Amniotic stem cell (primary cell): ENCODE measurements around the gene KHDC4.
"Not testable (repeated sequence)": the region's sequence is repeated elsewhere in the genome, so short reads cannot be mapped to it uniquely, and the experiment has no call there.

Experiments used
- DNase-seq: peaks from one replicate; lab custom pipeline; 2025; lab: John Stamatoyannopoulos, UW

The KHDC4 gene

DNA sequence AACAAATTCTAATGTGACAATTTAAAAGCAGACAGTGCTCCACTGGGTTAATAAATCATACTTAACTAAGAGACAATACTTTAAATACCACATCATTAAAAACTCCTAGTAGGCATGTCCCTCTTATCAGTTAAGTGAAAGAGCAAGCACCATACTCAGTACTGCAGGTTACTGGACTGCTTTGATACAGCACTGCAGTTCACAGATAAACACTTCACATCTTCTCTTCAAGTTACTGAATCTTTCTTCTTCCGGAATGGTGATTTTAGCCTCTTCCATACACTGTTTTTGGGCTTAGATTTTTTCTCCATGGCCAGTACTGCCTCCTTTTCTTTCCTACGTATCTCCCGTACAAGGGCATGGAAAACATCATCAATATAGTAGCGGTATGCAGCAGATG lies 34.1 kb downstream of the KHDC4 start:
- no peak for DNase-seq

DNA sequence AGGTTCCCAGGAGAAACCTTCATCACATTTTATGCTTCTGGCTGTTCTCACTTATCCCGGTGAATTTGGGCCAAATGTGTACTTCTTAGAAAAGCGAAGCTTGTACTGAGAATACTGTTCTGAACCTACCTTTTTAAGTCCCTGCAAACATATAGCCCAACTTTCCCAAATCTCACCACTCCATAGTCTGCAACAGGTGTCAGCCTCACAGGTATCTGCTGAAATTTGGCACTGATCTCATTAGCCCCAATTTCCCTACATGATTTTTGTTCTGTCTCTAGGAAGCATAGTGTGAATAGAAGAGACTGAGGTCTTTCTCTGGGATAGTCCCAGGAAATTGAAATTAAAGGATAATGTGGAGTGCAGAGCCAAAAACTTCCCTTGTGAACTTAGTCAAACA lies 34.5 kb downstream of the KHDC4 start:
- DNase-seq = no peak

DNA sequence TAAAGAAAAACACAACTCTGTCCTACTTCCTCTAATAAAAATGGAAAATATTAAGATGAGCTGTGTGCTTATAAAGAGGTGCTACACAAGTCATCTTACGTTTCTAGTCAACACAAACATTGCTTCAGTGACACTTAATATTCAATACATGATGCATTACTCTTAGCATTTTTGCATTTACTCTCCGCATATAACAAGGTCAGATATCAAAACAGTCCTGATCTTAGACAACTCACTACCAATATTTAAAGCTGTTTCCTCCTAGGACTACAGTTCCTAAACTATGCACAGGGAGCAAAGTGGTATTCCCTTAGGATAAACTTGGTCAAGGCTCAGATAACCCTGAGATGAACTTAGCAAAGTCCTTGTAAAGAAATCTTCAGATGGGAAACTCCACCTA lies 35.3 kb downstream of the KHDC4 start:
- DNase-seq = no peak

DNA sequence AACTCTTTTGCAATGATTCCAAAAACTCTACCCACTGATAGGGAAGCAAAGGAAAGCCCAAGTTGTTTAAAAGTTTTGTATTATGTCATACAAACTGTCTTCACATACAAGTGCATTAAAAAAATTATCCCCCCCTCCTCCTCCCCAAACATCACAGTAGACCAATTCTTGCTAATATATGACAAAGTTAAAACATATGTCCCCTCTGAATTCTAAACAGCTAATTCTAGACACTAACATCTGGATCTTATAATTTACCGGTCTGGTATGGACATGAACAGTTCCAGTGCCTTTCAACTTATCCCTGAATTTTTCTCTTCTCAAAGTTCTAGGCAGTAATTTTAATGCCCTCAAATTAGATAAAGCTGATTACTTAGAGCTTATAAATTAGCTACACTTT lies 36.5 kb downstream of the KHDC4 start:
- DNase-seq = no peak

DNA sequence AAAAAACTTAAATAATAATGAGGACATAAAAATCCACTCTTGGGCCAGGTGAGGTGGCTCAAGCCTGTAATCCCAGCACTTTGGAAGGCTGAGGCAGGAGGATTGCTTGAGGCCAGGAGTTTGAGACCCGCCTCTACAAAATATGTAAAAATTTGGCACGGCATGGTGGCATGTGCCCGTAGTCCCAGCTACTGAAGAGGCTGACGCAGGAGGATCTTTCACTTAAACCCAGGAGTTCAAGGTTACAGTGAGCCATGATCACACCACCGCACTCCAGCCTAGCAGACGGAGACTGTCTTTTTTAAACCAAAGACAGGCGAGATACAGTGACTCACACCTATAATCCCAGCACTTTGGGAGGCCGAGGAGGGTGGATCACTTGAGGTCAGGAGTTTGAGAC lies 37.7 kb downstream of the KHDC4 start:
- not testable (repeated sequence) for DNase-seq

DNA sequence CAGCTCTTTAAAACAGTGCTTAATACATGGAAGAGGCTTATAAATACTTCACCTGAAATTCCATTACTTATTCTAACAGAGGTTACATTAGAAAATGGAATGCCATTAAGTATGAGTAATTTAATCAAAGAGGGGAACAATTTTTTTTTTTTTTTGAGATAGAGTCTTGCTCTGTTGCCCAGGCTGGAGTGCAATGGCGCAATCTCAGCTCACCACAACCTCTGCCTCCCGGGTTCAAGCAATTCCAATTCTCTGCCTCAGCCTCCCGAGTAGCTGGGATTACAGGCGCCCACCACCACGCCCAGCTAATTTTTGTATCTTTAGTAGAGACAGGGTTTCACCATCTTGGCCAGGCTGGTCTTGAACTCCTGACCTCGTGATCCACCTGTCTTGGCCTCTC lies 38.6 kb downstream of the KHDC4 start:
- DNase-seq = not testable (repeated sequence)

DNA sequence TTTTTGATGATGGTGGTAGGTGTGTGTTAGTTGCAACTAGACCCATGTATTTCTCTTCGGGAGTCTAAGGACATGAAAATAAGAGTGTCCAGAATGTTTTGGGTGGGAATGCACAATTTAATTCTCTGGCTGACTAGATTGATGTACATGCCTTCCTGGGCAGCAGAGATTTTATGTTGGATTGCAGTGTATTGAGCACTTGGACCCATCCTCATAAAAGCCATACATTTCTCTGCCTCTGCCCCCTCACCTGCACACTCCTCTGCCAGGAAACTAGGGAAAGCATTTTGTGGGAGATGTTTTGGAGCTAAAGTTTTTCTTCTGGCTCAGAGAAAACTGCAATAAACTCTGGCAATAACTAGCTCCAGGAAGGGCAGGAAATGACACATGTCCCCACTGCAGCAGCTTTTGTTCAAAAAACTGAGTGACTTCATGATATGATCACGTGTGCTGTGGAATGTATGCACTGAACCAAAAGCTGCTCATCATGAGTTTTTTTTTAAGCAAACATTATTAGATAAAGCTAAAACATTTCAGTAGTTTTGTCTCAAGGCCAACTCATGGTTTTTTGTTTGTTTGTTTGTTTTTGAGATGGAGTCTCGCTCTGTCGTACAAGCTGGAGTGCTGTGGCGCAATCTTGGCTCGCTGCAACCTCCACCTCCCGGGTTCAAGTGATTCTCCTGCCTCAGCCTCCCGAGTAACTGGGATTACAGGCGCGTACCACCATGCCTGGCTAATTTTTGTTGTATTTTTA lies 40.6 kb downstream of the KHDC4 start:
- DNase-seq = peak; percentile 72

DNA sequence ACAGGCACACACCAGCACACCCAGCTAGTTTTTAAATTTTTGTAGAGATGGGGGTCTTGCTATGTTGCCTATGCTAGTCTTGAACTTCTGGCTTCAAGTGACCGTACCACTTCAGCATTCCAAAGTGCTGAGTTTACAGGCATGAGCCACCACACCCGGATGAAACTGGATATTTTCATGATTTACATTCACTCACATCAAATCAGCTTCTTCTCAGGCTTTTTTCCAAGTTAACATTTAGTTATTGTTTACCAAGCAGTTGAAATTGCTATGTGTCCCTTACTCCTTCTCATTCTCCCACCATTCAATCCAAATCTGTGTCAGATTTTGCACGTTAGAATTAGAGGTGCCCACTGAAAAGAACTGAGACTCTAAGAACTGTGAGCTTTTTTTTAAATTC lies 41.4 kb downstream of the KHDC4 start:
- peak; percentile 41 for DNase-seq

DNA sequence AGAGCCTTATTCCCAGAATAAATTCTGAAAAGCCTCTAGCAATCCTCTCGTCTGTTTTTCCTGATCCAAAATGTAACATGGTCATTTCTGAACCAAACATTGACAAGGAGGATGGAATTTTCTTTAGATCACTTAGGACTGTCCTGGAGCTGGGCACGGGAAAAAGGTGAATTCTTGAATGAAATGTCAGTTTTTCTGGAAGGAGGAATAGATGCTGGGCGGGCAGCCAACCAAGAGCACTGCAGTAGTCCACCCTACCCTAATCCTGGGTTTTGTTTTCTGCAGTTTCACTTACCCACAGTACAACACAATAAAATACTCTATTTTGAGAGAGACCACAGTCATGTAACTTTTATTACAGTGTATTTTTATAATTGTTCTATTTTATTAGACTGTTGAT lies 44.0 kb downstream of the KHDC4 start:
- DNase-seq = no peak

DNA sequence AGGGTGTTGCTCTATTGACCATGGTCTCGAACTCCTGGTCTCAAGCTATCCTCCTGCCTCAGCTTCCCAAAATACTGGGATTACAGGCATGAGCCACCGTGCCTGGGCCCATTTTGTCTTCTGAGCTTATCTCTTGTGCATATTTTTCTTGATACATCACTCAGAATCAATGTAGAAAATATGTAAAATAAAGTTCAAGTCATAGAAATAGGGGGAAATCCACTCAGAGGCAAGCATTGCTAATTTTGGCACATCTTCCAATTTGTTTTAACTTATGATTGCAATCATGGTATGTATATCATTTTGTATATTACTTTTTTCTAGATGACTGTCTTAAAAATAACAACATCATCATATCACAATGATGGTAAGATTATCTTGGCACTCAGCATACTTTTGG lies 44.6 kb downstream of the KHDC4 start:
- DNase-seq = no peak

DNA sequence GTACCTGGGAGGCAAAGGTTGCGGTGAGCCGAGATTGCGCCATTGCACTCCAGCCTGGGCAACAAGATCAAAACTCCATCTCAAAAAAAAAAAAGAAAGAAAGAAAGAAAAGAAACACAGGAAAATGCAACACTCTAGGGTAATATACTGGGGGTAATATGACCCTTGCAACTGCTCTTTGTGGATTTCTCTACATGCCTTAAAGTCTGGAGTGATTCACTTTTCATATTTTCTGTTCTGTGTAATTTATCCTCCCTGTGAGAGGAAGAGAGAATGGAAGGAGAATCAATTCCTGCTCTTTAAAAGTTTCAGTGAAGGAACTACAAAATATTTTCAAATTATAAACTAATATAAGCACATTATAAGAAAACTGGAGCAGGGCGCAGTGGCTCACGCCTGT lies 45.7 kb downstream of the KHDC4 start:
- DNase-seq = no peak

DNA sequence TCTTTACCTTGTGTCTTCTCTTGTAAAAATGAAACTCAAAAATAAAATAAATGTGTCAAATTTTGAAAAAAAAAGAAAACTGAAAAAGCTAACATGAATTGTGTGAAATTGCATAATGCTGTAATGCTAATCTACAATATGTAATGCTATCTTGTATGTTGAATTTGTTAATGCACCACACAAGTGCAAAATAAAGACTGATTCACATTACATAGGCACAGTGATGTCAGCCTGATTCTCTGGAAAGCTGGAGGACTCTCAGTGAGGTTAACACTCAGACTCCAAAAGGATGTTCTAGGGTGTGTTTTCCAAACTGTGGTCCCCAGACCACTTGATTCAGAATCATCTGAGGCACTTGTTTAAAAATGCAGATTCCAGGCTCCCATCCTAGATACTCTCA lies 49.2 kb downstream of the KHDC4 start:
- no peak for DNase-seq

DNA sequence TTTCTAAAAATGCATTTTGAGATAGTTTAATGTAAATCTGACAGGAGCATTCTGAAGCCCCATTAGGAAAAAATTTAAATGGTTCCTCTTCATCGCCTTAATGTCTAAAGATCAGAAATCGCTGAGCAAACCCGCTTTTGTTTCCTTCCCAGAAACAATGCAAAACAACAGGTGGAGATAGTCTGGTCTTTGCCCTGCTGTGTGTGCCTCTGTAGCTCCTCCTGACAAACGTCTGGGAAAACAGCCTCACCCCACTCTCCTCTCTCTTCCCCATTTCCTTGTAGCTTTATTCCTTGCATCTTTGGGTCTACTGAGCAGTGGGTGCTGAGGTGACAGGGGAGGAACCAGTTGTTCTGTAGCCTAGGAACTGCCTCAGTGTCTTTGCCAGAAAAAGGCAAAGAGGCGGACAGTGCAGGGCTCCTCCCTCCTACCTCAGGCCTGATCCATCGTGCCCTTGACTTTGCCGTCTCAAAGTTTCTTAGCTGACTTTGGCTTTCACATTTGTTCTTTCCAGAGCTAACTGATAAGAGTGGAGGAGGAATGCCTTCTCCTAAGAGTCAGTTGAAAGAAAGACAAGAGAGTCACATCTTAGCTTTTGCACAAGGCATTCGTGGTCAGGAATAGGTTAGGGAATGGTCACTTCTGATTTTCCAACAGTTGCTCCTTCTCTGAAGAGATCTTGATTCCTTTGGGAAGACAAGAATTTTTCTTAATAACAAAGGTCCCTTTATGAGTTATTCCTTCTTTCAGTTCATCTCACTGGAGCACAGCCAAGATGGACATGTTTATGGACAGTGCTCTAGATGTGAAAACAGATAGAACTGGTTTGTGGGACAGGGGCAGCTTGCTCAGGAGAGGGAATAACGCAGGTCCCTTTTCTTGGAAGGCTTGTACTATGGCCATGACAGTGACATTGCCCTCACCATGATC lies 49.9 kb downstream of the KHDC4 start:
- DNase-seq = no peak

DNA sequence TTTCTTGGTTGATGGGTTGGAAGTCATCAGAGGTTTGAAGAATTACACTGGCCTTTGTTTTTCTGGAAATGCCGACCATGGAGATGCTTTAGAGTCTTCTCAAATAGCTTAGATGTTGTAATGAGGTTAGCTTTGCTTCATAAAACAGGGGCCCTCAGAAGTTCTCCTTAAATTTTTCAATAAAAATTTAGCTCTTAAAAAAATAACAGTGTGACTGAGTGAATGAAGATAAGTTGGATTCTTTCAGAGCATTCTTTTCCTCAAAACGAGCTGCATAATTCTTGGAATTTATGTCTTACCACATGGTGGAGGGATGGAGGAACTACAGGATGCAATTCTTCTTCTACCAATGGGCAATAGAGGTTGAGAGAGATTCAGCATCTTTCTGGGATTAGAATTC lies 51.4 kb downstream of the KHDC4 start:
- DNase-seq = no peak

DNA sequence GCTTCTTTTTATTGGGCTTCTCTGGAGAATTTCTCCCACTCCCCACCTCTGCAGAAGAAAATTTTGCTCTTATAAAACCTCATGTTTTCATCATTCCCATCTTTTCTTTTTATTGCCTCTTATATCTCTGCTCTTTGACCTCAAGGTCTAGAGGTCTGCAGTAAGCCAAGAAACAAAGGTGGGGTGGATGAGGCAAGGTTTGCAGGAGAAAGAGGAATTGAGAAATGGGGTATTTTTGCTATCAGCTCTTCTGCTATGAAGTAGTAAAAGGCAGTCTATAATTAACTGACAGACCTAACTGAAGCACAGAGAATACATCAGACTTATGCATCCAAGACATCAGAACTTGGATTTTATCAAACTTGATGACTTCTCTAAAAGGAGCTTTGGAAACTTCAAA lies 52.0 kb downstream of the KHDC4 start:
- DNase-seq = no peak

DNA sequence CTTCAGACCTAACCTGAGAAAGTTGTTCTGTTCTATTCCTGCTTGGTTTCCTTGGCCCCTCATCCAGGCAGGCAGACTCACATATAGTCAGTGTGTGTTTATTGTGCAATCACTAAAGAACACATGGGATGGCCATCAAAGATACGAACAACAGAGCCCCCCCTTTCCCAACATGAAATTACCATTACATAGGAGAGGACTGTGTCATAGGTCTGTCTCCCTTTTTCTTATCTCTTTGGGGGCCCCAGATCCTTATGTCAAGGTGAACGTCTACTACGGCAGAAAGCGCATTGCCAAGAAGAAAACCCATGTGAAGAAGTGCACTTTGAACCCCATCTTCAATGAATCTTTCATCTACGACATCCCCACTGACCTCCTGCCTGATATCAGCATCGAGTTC lies 53.3 kb downstream of the KHDC4 start:
- no peak for DNase-seq

DNA sequence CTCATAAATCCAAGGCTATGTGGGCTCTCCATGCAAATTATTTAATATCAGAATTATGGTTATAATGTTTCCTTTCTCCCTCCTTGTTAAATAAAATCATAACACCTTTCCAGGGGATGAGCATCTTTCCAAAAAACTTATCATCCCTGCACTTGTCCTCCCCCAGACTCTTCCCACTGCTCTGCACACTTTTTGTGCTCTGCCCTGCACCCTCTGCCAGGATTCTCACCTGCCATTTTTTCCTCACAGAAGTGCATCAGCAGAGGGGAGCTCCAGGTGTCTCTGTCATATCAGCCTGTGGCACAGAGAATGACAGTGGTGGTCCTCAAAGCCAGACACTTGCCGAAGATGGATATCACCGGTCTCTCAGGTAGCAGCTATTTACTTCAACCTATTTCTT lies 54.0 kb downstream of the KHDC4 start:
- no peak for DNase-seq

DNA sequence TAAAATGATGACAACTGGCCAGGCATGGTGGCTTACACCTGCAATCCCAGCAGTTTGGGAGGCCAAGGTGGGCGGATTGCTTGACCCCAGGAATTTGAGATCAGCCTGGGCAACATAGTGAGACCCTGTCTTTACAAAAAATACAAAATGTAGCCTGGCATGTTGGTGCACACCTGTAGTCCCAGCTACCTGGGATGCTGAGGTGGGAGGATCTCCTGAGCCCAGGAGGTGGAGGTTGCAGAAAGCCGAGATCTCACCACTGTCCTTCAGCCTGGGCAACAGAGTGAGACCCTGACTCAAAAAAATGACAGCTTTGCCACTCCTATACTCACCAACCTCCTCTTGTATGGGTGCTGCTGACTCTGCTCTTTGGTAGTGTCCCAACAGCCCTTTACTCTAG lies 56.3 kb downstream of the KHDC4 start:
- DNase-seq = no peak

DNA sequence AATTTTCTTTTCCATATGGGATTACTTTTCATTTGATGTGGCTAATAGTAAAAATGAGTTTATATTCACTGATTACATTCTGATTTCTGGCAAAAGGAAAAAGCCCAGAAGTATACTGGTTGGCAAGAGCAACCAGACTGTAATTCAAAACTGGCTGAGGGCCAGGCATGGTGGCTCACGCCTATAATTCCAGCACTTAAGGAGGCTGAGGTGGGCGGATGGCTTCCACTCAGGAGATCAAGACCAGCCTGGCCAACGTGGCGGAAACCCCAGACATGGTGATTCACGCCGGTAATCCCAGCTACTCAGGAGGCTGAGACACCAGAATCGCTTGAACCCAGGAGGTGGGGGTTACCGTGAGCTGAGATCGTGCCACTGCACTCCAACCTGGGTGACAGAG lies 60.4 kb downstream of the KHDC4 start:
- no peak for DNase-seq

DNA sequence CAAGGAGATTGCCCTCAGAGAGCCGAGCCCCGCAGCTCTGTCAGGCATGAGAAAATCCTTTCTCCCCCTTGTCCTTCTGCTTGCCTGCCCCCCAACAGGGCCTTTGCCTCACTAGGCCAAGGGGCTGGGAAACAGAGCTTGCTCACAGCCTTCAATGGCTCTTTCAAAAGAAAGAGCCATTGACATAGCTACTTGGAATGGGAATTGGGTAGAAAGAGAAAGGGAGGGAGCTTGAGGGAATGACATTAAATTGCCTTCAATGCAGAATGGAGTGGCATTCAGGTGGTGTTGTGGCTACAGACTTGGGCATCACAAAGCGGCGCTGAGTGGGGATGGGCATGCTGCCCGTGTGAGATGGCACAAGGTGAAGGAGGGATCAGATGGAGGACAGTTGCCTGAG lies 61.7 kb downstream of the KHDC4 start:
- no peak for DNase-seq

DNA sequence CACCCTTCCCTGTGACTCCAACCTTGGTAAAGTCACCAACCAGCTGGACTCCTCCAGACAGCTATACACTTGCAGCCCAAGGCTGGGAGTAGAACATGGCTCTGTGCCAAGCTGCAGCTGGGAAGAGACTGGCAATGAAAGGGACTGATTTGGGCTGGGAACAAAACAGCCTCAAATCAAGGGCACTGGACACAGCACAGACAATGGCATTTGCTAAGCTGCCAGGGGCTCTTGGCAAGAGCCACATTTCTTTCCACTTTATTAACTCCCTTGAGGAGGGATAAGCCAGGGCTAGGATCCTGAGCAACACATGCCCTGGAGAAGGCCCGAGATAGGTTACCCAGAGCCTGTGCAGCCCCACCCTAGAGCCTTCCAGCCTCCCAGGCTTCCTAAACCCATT lies 62.8 kb downstream of the KHDC4 start:
- no peak for DNase-seq

DNA sequence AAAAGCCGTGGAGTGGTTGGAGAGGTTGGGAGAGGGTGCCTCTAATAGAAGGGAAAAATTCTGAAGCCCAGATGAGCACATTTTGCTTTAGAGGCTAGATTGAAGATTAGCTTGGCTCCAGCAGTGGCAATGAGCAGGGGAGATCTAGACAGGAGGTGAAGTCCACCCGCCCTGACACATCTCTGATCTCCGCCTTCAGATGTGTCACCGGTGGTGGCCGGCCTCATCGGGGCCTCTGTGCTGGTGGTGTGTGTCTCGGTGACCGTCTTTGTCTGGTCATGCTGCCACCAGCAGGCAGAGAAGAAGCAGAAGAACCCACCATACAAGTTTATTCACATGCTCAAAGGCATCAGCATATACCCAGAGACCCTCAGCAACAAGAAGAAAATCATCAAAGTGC lies 66.4 kb downstream of the KHDC4 start:
- no peak for DNase-seq

DNA sequence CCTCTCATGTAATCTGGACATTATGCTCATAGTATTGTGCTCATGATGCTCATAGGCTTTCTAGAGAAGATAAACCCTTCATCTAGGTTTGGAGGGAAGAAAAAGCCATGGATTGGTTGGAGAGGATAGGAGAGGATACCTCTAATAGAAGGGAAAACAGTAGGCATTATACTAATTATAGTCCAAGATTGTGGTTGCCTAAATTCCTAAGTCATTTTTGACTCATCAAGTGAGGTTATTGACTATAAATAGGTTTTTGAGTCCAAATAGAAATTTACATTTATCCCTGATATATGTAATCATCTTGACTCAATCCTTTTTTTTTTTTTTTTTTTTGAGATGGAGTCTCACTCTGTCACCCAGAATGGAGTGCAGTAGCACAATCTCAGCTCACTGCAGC lies 69.8 kb downstream of the KHDC4 start:
- DNase-seq = no peak
